Testis (tissue), 3 donors: Measurements from ENCODE around the gene AGXT. TPM values are rescaled to one million over a fixed set of nuclear protein-coding genes. Genes with fewer than 3 reads are reported as not detected.

Source experiments
- DNase-seq: peaks from one replicate; pipeline ENCODE4 v3.0.0-alpha.2; 2019
- H3K27ac ChIP-seq, 2 donors: fragments of 200-600 bp; sonication (generic); one replicate each; pipeline ENCODE4 v1.5.1; 2019
- H3K27me3 ChIP-seq: fragments of 200-600 bp; sonication (generic); one replicate; pipeline ENCODE4 v1.5.1; 2019
- H3K36me3 ChIP-seq: fragments of 200-600 bp; sonication (generic); one replicate; pipeline ENCODE4 v1.5.1; 2017; ENCODE audit warnings: low read depth; ENCODE audit errors: missing control alignments
- H3K4me1 ChIP-seq: fragments of 200-600 bp; sonication (generic); one replicate; pipeline ENCODE4 v1.5.1; 2019
- H3K4me3 ChIP-seq, 2 donors: fragments of 200-600 bp; sonication (generic); one replicate each; pipeline ENCODE4 v1.5.1; 2017 to 2019
- H3K9me3 ChIP-seq: fragments of 200-600 bp; sonication (generic); one replicate; pipeline ENCODE4 v1.5.1; 2017
- CTCF ChIP-seq, 3 experiments: fragments of 450-650 bp in 2 of 3; fragments of 200-600 bp in 1 of 3; sonication (generic) in 1 of 3; IDR thresholded peaks; one replicate each; pipeline ENCODE4 v1.5.1; 2016 to 2019; ENCODE audit warnings: antibody characterized with exemption in 3 of 3, mild to moderate bottlenecking in 2 of 3, moderate library complexity in 1 of 3
- POLR2A ChIP-seq: fragments of 450-650 bp; IDR thresholded peaks from one replicate; pipeline ENCODE4 v1.6.1; 2017; ENCODE audit warnings: antibody characterized with exemption, mild to moderate bottlenecking, moderate library complexity
- WGBS, 2 donors: methylation state at CpG; one replicate each; pipeline ENCODE4 v1.1.5; 2018; 5-methylcytosine and 5-hydroxymethylcytosine counted together
- intact Hi-C: fragments of 100-400 bp; cut with DNase I; formaldehyde crosslinking; loops from one replicate; pipeline ENCODE4 v1.15.1; 2023; ENCODE audit warnings: low total_unique reads
- polyA plus RNA-seq: library from polyadenylated mRNA; stranded (reverse); fragments of 350-450 nt; fragmentation: Illumina TruSeq; extraction: RNeasy Lipid Tissue Mini Kit (QIAGEN cat#74804); gene quantifications from one replicate; pipeline ENCODE4 v1.2.3, GENCODE V29; 2014; ENCODE audit warnings: low read depth, low replicate concordance; ENCODE audit not compliant: insufficient read depth
- total RNA-seq, 2 donors: library from RNA; depleted of rRNA; stranded (reverse); fragments of >200 nt; gene quantifications; one replicate each; pipeline ENCODE4 v1.2.3, GENCODE V29; 2016

The AGXT gene
- total and polyA plus RNA-seq, 3 donors from 2014 or later, result 0.24 to 0.51 TPM; not detected in 1

- H3K27me3 ChIP-seq, result no peaks in the 10 kb centered on the region
- H3K9me3 ChIP-seq, result no peaks in the 10 kb centered on the region
- TF ChIP-seq CTCF (IDR thresholded peaks at IDR 0.05) (no peak), POLR2A (no peak)
- intact Hi-C loops, result no loop called here
- 93 to 97% methylated on average over 7 to 14 of the region's 14 CpGs for WGBS, 2 donors
- H3K36me3 ChIP-seq, result no peaks in the 10 kb centered on the region
- no peak overlapping the region for H3K27ac ChIP-seq
- DNase-seq, result peak; percentile 10
- H3K4me1 ChIP-seq, result no peaks in the 10 kb centered on the region
- H3K4me3 ChIP-seq, result no peak overlapping the region
These were observed 56.6 kb downstream of the AGXT start for GRCh38 chr2:240925191-240925567.

GRCh38 chr2:240925568-240926515 lies 57.2 kb downstream of the AGXT start:
- no peak overlapping the region for H3K27ac ChIP-seq
- H3K9me3 ChIP-seq, result no peaks in the 10 kb centered on the region
- H3K27me3 ChIP-seq, result no peaks in the 10 kb centered on the region
- WGBS, 2 donors, result 92% methylated on average over 9 to 29 of the region's 29 CpGs
- intact Hi-C loops, result no loop called here
- peak; percentile 12 for DNase-seq
- H3K36me3 ChIP-seq, result no peaks in the 10 kb centered on the region
- H3K4me3 ChIP-seq, result no peak overlapping the region
- no peaks in the 10 kb centered on the region for H3K4me1 ChIP-seq
- no peak for TF ChIP-seq POLR2A
- no peak for TF ChIP-seq CTCF (IDR thresholded peaks at IDR 0.05)

- intact Hi-C loops, result no loop called here
- DNase-seq, result peak; percentile 28
These were observed 58.1 kb downstream of the AGXT start for GRCh38 chr2:240926516-240927389.

GRCh38 chr2:240927390-240927781 lies 58.8 kb downstream of the AGXT start:
- H3K4me3 ChIP-seq, result no peak overlapping the region
- 78 to 90% methylated on average over 7 of the region's 7 CpGs for WGBS, 2 donors
- no peaks in the 10 kb centered on the region for H3K4me1 ChIP-seq
- intact Hi-C loops, result no loop called here
- H3K36me3 ChIP-seq, result no peaks in the 10 kb centered on the region
- DNase-seq, result no peak
- TF ChIP-seq CTCF (IDR thresholded peaks at IDR 0.05), result no peak
- no peak for TF ChIP-seq POLR2A
- no peaks in the 10 kb centered on the region for H3K9me3 ChIP-seq
- no peaks in the 10 kb centered on the region for H3K27me3 ChIP-seq
- peak overlapping the region in 1 of 2 donors; percentile 44 for H3K27ac ChIP-seq

More at GRCh38 chr2:240926516-240927389, 58.1 kb downstream of the AGXT start:
- H3K36me3 ChIP-seq, result no peaks in the 10 kb centered on the region
- H3K27me3 ChIP-seq, result no peaks in the 10 kb centered on the region
- no peaks in the 10 kb centered on the region for H3K4me1 ChIP-seq
- H3K4me3 ChIP-seq, result no peak overlapping the region
- H3K27ac ChIP-seq, result peak overlapping the region; percentile 19 to 44
- TF ChIP-seq POLR2A, result no peak
- TF ChIP-seq CTCF (IDR thresholded peaks at IDR 0.05), result no peak
- H3K9me3 ChIP-seq, result no peaks in the 10 kb centered on the region
- 59 to 65% methylated on average over 21 to 38 of the region's 38 CpGs for WGBS, 2 donors
